ENCODE results near the gene PROM1. TPM values are rescaled to one million over a fixed set of nuclear protein-coding genes. Genes with fewer than 3 reads are reported as not detected.

Gene PROM1
- total and polyA plus RNA-seq, 2 of the 4 experiments (the other 2 are of a cell fraction), result not detected

- intact Hi-C loops (cut with micrococcal nuclease), result no loop called here
- no CpG with 5 or more reads among the region's 2 CpGs for WGBS, 2 experiments (ENCODE audit: extremely low coverage in 2 of 2, insufficient read length in 1 of 2)
- no peak overlapping the region for H2BK5ac ChIP-seq (ENCODE audit: low read depth, low read length, poor library complexity, severe bottlenecking)
Measured at GRCh38 chr4:15958562-15958961, 125.3 kb downstream of the PROM1 start.

More at GRCh38 chr4:15958562-15958961, 125.3 kb downstream of the PROM1 start:
- in situ Hi-C loops (cut with MboI; ENCODE audit: low sequenced_read_pairs) (loop anchor here (5.0 kb wide), 2 partner anchors 71 to 151 kb away; no protein-coding TSS in a partner anchor), dilution Hi-C loops (cut with HindIII; ENCODE audit: low sequenced_read_pairs, unreplicated experiment) (no loop called here)
- H2AFZ ChIP-seq (replicated peaks; ENCODE audit: low read length, poor library complexity), result no peak overlapping the region
- H4K20me1 ChIP-seq (ENCODE audit: insufficient read depth, low read length), result no peaks in the 10 kb centered on the region
- no peaks in the 10 kb centered on the region for H3K9me1 ChIP-seq (ENCODE audit: insufficient read depth, low read length)
- H2BK120ac ChIP-seq (ENCODE audit: low read depth, low read length), result no peak overlapping the region
- H3K14ac ChIP-seq (replicated peaks; ENCODE audit: low read depth, low read length), result no peak overlapping the region
- no peak overlapping the region for H2BK15ac ChIP-seq (ENCODE audit: low read depth, low read length)
- H3K4me3 ChIP-seq (ENCODE audit: insufficient read depth, low read depth, low read length), result no peak overlapping the region
- no peak overlapping the region for H3K18ac ChIP-seq (ENCODE audit: low read depth, low read length)
- H3K27me3 ChIP-seq (ENCODE audit: control insufficient read depth, insufficient read depth, low read length), result peaks cover 21% of the 10 kb centered on the region
- H4K5ac ChIP-seq (ENCODE audit: low read depth, low read length), result no peak overlapping the region
- H2AK5ac ChIP-seq (ENCODE audit: low read depth, low read length), result no peak overlapping the region
- no peaks in the 10 kb centered on the region for H3K9me3 ChIP-seq (ENCODE audit: control insufficient read depth, insufficient read depth, low read length)
- DNase-seq, result no peak
- no peak overlapping the region for H3K56ac ChIP-seq (ENCODE audit: extremely low read depth, insufficient read depth, low read length)
- H3K4ac ChIP-seq (ENCODE audit: low read depth, low read length), result no peak overlapping the region
- no peak overlapping the region for H2BK20ac ChIP-seq (ENCODE audit: low read depth, low read length)
- no peak overlapping the region for H3K4me2 ChIP-seq (ENCODE audit: low read depth, low read length)
- ChIA-PET CTCF (interaction anchor here (1.2 kb wide), 2 partner anchors 70 to 76 kb away, joined by 3 to 8 read pairs; no protein-coding TSS in a partner anchor), POLR2A (ENCODE audit: unreplicated experiment) (no interaction called here)
- no TSS peak for BruUV-seq (replicated peaks)
- H3K36me3 ChIP-seq (ENCODE audit: control insufficient read depth, insufficient read depth, low read length), result no peaks in the 10 kb centered on the region
- no peaks in the 10 kb centered on the region for H3K79me1 ChIP-seq (ENCODE audit: low read depth in 1 of 2, low read length in 2 of 2)
- no peak overlapping the region for H3K27ac ChIP-seq (ENCODE audit: insufficient read depth, low read length)
- H3K23ac ChIP-seq (ENCODE audit: low read depth, low read length), result no peak overlapping the region
- H4K8ac ChIP-seq (ENCODE audit: low read depth in 2 of 2, low read length in 2 of 2), result no peak overlapping the region
- H3K9ac ChIP-seq (ENCODE audit: low read depth, low read length), result no peak overlapping the region
- H3K4me1 ChIP-seq (ENCODE audit: control insufficient read depth, insufficient read depth, low read length), result no peaks in the 10 kb centered on the region
- no peak for ATAC-seq (ENCODE audit: low read depth)
- no peak overlapping the region for H4K91ac ChIP-seq (ENCODE audit: insufficient read depth, low read depth, low read length)
- no peak overlapping the region for H2AK9ac ChIP-seq (replicated peaks; ENCODE audit: low read depth, low read length, poor library complexity)
- TF ChIP-seq SMC3 (IDR thresholded peaks at IDR 0.05; ENCODE audit: low read depth, low read length), result no peak
- no peak for TF ChIP-seq RCOR1 (IDR thresholded peaks at IDR 0.05; ENCODE audit: insufficient replicate concordance, low read length)
- TF ChIP-seq BHLHE40 (IDR thresholded peaks at IDR 0.05; ENCODE audit: low read depth, low read length), result no peak
- no peak for TF ChIP-seq CHD1 (IDR thresholded peaks at IDR 0.05; ENCODE audit: low read depth, low read length)
- no peak for TF ChIP-seq NFE2L2 (IDR thresholded peaks at IDR 0.05; ENCODE audit: low read depth, low read length)
- TF ChIP-seq FOS (IDR thresholded peaks at IDR 0.05; ENCODE audit: low read depth, low read length), result no peak
- no peak for TF ChIP-seq ELK1 (IDR thresholded peaks at IDR 0.05; ENCODE audit: borderline replicate concordance, low read depth, low read length)
- TF ChIP-seq CTCF (conservative IDR thresholded peaks at IDR 0.05; ENCODE audit: low read depth, low read length), result no peak
- TF ChIP-seq USF2 (IDR thresholded peaks at IDR 0.05; ENCODE audit: low read depth, low read length), result no peak
- TF ChIP-seq RFX5 (IDR thresholded peaks at IDR 0.05; ENCODE audit: low read depth, low read length), result no peak
- no peak for TF ChIP-seq CEBPB (IDR thresholded peaks at IDR 0.05; ENCODE audit: low read depth, low read length)
